Hypothalamus (tissue), 51 donors: Measurements from ENCODE around the gene NRK.
"Not testable (repeated sequence)": the region's sequence is repeated elsewhere in the genome, so short reads cannot be mapped to it uniquely, and the experiment has no call there.

Experiments
- DNase-seq, 51 donors: peaks; one replicate each; lab custom pipeline; 2025; lab: John Stamatoyannopoulos, UW

Gene NRK

GRCh38 chrX:105822138-105823091 lies at the start of gene NRK:
TSS of gene NRK (plus strand) at chrX:105822539. CDS start at chrX:105822846, 307 bp downstream.
- no peak for DNase-seq

- DNase-seq: no peak
Observed at GRCh38 chrX:105773801-105774200, 48.5 kb upstream of the NRK start.

- DNase-seq: no peak
Observed at GRCh38 chrX:105775679-105776078, 46.7 kb upstream of the NRK start.

- DNase-seq: no peak
Observed at GRCh38 chrX:105781804-105782203, 40.5 kb upstream of the NRK start.

GRCh38 chrX:105796877-105797276 lies 25.5 kb upstream of the NRK start:
- DNase-seq: not testable (repeated sequence)

GRCh38 chrX:105803891-105804290 lies 18.4 kb upstream of the NRK start:
- DNase-seq: no peak

GRCh38 chrX:105805655-105806054 lies 16.7 kb upstream of the NRK start:
- not testable (repeated sequence) for DNase-seq

- DNase-seq: no peak
Observed at GRCh38 chrX:105816517-105816916, 5.8 kb upstream of the NRK start.

- DNase-seq: no peak
Observed at GRCh38 chrX:105820247-105820646, 2.1 kb upstream of the NRK start.

- no peak for DNase-seq
Observed at GRCh38 chrX:105821471-105822121, 743 bp upstream of the NRK start.

GRCh38 chrX:105823092-105823455 lies 735 bp downstream of the NRK start:
- DNase-seq: no peak

GRCh38 chrX:105829011-105829410 lies 6.7 kb downstream of the NRK start:
- DNase-seq: no peak

- DNase-seq: peak in 28 of 51 donors; percentile 0 to 35 (median 6)
Observed at GRCh38 chrX:105837232-105837631, 14.9 kb downstream of the NRK start.

GRCh38 chrX:105845631-105846030 lies 23.3 kb downstream of the NRK start:
- no peak for DNase-seq

GRCh38 chrX:105850100-105850499 lies 27.8 kb downstream of the NRK start:
- DNase-seq: not testable (repeated sequence)

GRCh38 chrX:105865709-105866108 lies 43.4 kb downstream of the NRK start:
- DNase-seq: no peak

- no peak for DNase-seq
Observed at GRCh38 chrX:105869701-105870100, 47.4 kb downstream of the NRK start.

GRCh38 chrX:105870445-105870844 lies 48.1 kb downstream of the NRK start:
- DNase-seq: no peak

GRCh38 chrX:105872941-105873340 lies 50.6 kb downstream of the NRK start:
- DNase-seq: no peak

GRCh38 chrX:105874790-105875189 lies 52.5 kb downstream of the NRK start:
- DNase-seq: no peak

- DNase-seq: no peak
Observed at GRCh38 chrX:105876658-105877057, 54.3 kb downstream of the NRK start.

- no peak for DNase-seq
Observed at GRCh38 chrX:105880491-105880890, 58.2 kb downstream of the NRK start.
